Measurements from ENCODE around the gene WDR88.
"Not testable (repeated sequence)": the region's sequence is repeated elsewhere in the genome, so short reads cannot be mapped to it uniquely, and the experiment has no call there.

Gene WDR88, protein sequence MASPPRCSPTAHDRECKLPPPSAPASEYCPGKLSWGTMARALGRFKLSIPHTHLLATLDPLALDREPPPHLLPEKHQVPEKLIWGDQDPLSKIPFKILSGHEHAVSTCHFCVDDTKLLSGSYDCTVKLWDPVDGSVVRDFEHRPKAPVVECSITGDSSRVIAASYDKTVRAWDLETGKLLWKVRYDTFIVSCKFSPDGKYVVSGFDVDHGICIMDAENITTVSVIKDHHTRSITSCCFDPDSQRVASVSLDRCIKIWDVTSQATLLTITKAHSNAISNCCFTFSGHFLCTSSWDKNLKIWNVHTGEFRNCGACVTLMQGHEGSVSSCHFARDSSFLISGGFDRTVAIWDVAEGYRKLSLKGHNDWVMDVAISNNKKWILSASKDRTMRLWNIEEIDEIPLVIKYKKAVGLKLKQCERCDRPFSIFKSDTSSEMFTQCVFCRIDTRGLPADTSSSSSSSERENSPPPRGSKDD
- 0 to 0.14 (median 0.11) reads per million in 3 experiments for total RNA-seq

DNA sequence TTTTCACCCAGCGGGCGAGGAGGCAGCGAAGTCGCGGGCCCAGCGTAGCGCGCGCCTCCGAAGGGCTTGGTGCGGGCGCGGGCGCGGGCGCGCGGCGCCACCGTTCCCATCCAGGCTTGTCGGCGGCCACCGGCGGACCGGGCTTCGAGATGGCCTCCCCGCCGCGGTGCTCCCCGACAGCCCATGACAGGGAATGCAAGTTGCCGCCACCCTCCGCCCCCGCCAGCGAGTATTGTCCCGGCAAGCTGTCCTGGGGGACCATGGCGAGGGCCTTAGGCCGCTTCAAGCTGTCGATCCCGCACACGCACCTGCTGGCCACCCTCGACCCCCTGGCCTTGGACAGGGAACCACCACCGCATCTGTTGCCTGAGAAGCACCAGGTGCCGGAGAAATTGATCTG lies at the start of gene WDR88:
Gene WDR88, plus strand, starts transcription at position 94 of the 400 bp plus-strand sequence. Its CDS starts 56 bp downstream, at position 150.
- DNase-seq = no peak

DNA sequence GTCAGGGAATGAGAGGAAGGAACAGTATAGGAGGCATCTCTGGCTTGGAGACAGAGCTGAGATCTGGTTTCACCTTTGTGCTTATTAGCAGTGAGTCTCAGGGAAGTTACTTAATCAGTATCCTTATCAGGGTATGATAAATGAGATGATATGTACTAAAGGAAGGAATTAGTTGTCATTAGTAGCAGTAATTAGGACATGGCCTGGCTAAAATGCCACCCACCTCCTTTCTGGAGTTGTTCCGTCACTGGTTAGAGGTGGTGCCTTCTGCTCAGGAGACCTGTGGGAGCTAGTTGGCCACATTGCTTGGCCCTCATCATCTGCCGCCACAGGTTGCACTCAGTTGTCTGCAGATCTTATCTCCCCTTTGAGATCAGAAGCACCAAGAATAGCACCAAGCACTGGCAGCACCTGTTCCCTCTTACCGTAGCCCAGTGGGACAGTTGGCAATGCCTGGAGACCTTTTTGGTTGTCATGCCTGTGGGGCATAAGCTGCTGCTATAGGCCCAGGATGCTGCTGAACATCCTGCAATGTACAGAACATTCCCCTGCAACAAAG lies 46.3 kb upstream of the WDR88 start:
- DNase-seq = no peak

DNA sequence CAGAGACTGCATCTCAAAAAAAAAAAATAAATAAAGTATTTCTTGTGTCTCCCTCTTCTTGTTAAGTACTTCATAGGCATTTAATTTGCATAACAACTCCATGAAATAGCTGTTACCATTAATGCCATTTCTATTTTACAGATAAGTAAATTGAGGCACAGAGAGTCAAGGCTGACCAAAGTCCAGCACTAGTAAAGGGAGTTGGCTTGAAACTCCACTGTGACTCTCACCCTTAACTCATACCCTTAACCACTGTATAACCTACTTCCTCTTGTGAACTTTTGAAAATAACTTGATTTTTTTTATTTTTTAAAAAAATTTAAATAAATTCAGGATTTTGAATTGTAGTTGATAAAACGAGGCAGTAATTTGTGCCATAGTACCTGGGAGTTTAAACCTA lies 45.0 kb upstream of the WDR88 start:
- no peak for DNase-seq

DNA sequence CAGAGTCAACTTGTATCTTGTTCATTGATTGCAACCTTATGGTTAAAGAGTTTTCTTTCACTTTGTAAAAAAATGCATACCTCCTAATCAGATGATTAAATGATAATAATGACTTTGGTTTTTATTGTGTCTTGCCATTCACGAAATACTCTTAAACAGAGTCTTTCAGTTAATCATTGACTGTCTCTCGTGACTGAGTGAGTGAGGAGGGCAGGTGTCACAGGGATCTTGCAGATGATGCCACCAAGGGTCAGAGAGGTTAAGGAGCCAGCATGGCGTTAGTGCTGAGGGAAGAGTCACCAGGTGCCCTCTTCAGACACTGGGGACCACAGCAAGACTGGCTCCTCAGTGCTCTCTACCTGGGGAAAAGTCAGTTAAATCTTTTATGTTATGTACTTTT lies 42.9 kb upstream of the WDR88 start:
- DNase-seq = no peak

DNA sequence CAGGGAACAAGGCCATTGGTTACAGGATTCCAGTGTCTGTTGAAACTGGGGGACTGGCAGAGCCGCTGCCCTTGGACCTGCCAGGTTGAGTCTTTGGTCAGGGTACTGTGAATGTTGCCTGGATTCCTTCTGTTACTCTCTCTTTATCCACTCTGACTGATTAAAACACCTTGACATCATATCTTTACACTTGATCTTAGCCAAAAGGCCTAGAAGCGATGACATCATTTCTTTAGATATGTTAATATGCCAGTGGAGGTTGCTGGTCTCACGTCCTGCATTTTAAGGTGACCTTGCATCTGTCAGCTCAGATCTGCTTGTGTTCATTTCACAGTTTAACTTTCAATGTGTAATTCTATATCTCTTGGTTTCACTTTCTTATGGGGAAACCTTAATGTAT lies 41.7 kb upstream of the WDR88 start:
- no peak for DNase-seq

DNA sequence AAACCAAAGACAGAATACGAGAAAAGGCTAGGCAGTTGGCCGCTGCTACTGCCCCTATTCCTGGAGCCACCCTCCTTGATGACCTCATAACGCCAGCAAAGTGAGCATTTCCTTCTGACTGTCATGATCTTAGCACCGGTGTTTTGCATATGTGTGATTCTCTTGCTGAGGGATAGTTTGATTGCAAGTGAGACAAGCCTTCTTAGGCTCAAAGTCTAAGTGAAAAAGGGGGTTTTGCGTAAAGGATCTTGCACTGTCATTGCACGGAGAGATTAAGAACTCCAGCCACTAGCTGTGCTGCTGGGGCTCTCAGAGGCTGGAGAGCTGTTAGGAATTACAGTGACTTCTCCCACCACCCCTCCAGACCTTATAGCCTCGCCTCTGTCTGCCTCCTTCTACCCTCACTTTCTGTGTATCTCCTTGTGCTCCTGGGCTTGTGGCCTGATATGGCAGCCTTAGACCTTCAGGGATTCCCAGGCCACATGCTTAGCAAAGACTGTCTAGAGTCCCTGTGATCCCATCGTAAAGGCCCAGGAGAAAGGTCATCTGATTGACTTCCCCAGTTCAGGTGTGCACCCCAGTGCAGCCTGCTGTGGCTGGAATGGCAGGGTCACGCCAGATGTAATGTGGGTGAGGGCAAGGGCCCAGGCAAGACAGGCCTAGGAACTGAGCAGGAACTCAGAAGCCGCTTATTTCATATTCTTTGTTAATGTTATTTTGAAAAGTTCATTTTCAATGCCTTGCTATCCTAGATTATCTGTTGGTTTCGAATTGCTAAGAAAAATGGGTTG lies 38.3 kb upstream of the WDR88 start:
- DNase-seq = no peak

DNA sequence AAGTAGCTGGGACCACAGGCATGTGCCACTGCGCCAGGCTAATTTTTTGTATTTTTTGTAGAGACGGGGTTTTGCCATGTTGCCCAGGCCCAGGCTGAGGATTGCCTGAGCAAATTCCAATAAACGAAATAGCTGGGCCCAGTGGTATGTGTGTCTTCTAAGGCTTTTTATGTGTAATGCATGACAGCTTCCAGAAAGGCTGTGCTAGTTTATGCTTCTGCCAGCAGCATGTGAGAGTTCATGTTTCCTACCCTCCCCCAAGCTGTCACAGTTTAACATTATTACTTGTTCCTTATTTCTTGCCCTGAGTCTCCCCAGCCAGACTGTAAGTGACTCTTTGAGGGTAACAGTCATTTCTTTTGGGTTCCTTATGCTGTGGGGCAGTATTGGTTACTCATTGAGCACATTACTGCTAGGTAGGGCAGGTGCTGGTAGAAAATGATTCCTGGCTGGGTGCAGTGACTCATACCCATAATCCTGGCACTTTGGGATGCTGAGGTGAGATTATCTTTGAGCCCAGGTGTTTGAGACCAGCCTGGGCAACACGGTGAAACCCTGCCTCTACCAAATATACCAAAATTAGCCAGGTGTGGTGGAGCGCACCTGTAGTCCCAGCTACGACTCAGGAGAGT lies 37.4 kb upstream of the WDR88 start:
- DNase-seq = no peak

DNA sequence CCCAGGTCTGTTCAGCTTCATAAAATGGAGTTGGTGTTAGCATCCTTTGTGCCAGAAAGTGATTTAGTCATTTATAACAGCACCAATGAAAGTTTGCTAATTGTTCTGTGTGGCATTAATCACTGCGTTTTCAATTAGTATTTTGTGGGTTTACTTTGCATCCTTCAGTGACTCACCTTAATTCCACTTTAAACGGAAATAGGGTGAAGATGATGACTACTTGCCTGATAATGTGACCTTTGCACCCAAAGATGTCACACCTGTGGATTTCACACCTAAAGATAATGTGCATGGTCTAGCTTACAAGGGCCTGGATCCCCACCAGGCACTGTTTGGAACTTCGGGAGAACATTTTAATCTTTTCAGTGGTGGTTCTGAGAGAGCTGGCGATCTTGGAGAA lies 35.9 kb upstream of the WDR88 start:
- no peak for DNase-seq

DNA sequence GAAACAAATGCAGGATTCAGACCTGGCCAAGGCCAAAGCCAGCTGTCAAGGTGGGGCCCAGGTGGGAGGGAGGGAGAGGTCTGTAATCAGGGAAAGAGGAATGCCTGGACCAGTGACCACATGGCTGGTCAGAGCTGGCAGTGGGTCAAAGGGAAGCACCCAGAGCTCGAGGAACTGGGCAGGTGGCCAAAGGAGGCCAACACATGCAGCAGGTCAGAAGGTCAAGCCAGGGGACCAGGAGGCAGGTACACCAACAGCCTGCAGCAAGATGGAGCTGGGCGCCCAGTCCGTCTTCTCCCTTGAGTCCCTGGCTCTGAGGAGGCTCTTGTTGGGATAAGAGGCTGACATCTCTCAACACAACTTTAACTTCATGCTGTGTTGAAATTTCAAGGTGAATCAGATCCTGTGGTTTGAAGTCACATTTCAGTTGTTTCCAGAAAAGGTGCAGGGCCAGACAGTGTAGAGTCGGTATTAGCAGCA lies 33.8 kb upstream of the WDR88 start:
- no peak for DNase-seq

DNA sequence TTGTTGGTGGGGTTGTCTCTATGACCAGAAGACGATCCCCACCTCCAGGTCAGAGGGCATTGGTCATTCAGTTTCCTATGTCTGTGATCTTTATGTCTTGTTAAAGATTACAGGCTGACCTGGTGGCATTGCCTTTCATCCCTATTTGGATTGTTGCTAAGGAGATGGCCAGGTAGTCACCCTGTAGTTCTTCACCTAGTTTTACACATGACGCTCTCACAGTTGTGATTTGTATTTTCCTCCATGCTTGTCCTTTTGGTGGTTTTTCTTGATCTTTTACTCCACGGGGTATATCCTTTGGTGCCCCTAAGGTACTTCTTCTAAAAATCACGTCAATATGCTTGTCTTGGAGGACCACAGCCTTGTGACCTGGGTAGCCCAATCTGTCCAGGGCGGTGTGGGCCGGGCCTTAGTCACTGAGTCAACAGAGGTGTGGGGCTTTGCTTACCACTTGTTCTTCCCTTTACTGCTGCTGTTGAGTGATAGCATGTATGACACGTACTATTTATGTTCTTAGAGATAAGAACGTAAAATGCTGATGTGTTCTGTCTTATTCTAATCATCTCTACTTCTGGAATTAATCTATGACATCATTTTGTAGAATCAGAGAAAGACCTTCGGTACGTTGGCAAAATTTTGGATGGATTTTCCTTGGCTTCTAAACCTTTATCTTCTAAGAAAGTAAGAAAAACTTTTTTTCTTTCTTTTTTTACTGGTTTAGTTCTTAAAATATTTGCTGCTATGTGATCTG lies 30.8 kb upstream of the WDR88 start:
- DNase-seq = no peak

DNA sequence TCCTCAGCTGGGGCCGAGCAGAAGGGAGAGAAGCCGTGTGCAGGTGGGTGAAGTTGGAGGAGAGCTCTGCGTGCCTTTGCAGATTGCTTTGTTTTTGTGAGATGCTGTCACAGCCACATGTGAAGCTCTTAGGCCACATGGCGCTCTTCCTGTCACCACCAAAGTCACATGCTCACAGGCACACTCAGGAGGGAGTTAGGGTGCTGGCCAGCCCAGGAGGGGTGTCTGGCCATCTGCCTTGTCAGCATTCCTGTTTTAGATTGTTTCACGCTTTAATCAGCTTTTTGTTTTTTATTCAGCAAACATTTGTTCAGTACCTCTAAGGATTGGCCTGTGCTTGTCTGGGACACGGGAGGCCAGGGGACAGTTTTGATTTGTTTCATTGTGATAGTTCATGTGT lies 29.0 kb upstream of the WDR88 start:
- no peak for DNase-seq

DNA sequence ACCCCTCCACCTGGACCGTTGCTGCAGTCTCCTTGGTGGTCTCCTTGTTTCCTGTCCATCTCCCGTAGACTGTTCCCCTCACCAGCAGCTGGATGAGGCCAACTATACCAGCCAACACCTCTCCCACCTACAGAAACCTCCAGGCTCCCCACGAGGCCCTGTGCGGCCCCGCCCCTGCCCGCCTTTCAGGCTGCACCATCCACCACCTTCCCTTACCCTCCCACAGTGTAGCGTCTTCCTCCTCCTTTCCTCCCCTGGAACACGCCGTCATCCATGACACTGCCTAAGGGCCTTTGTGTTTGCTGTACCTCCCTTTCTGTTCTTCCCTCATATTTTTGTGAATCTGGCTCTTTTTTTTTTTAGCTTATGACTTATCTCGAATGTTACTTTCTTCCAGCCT lies 23.8 kb upstream of the WDR88 start:
- no peak for DNase-seq

DNA sequence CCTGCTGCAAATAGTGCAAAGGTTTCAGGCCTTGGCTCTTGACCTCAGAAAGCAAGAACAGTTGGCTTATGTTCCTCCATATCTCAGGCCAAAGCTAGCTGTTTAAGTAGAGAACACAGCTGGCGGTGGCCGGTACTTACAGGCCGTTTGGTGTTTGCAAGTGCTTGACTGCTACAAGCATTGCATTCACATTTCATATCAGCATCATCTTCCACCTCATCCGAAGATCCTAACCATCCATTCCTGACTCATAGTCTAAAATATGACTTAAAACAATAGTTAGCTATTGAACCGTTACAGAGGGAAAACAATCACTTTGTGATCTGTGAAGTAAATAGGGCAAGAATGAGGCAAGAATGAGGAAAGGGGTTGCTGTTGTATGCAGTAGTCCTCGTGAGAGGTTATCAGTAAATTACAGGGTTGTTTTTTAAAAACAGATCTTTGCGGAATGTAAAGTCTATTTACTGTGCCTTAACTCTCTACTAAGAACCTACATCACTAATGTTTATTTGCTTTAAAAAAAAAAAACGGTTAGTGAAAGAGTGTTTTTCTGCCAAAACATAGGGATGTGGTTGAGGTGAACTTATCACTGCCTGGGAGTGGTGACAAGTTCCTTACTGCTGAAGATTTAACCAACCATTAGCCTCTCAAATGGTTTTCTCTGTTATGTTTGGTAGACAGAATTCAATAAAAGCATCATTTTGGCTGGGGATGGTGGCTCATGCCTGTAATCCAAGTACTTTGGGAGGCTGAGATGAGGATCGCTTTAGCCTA lies 21.6 kb upstream of the WDR88 start:
- no peak for DNase-seq

DNA sequence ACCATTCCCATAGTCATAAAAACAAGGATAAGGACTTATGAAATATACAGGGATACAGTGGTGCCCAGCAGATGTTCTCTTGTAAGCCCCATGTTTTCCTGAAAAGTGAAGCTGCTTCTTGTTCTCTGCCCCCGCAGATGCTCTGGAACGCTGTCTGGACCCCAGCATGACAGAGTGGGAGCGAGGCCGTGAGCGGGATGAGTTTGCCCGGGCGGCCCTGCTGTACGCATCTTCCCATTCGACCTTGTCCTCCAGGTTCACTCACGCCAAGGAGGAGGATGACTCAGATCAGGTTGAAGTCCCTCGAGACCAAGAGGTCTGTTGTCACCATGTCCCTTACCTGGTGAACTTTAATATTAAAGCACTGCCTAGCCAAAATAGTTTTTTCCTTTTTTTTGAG lies 20.3 kb upstream of the WDR88 start:
- DNase-seq = no peak

DNA sequence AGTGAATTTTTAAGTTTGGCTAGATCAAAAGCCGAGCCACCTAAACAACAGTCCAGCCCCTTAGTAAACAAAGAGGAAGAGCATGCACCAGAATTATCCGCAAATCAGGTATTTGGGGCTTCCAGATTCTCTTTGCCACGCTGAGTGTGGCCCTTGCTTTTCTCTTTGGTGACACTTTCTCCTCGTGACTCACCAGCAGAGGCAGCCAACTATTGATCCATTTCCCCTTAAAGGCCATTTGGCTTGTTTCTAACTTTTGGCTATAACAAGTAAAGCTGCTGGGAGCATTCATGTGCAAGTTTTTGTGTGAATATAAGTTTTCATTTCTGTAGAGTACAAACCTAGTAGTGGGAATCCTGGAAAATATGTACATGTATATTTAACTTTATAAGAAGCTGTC lies 17.6 kb upstream of the WDR88 start:
- DNase-seq = no peak

DNA sequence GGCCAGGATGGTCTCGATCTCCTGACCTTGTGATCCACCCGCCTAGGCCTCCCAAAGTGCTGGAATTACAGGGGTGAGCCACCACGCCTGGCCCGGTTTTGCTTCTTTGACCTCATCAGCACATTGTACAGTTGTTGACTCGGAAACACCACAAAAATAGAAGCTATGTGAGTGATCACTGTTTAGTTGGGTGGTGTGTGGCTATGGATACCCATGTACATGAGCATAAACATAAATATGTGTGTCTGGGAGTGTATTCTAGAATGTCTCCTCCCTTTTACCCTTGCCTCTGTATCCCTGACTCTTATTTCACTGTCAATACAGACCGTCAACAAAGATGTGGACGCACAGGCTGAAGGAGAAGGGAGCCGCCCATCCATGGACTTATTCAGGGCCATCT lies 14.4 kb upstream of the WDR88 start:
- no peak for DNase-seq

DNA sequence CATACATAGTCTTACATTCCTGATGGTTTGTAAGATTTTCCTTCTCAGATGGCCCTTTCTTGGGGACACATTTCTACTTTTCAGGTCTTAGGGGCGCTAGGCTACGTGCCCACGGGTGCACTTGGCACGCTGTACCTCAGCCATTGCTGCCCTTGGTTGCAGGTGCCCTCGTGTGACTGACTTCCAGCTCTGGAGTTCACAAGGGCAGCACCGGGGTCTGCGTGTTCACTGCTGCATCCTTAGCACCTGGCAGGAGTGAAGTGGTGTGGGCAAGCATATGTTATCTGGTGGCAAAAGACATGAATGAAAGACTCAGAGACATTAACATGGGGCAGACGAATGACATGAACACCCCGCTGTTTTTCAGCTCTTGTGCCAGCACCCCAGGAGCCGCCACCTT lies 13.3 kb upstream of the WDR88 start:
- no peak for DNase-seq

DNA sequence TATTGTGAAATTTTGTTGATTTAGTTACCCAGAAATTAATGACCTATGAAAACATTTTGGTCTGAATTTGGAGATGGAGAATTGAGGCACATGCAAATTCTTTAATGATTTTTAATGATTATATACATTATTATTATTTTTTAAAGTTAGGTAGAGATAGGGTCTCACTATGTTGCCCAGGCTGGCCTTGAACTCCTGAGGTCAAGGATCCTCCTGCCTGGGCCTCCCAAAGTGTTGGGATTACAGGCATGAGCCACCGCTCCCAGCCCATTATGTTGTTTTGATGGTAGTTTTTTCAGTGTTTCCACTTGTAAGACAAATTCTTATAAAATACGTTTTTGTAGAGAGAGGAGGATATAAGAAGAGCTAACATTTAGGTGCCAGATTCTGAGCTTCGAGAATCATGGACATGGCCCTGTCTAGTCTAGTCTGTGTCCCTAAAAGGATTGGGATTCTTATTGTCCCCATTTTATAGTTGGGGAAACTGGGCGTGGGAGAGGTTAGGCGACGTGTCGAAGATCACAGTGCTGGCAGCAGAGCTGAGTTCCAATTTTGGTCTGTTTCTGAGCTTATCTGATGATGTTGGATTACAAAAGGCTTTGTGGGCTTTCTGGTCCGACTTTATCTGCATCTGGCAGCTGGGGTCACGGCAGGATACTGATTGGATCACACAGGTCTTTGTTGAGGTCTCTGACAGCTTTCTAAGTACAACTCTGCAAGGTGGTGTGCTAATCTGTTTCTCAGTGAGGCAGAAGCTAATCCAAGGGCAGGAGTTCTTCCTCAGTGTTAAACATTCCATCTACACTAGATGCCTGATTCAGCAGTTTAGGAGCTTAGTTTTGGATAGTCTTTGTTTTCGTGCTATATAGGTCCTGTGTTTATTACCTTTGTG lies 7.5 kb upstream of the WDR88 start:
- no peak for DNase-seq

DNA sequence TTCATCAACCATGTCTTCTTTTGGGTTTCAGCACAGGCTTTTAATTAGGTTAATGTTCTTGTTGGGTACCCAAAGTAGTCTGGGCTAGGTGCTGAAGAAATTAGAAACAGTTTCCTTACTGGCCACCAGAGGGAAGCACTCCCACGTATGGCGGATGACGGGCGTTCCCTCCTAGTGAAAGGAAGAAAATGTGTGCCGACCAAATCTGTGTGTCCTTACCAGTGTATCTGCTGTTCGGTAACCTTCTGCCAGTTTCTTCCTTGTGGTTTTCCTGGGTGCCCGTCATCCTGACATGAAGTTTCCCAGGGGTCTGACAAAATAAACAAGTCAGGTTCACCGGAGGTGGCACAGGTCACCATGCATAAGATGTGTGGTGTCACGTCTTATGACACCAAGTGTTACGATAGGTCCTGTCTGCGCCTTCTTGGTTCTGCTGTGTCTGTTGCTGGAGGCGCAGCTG lies 6.0 kb upstream of the WDR88 start:
- peak; percentile 45 for DNase-seq

DNA sequence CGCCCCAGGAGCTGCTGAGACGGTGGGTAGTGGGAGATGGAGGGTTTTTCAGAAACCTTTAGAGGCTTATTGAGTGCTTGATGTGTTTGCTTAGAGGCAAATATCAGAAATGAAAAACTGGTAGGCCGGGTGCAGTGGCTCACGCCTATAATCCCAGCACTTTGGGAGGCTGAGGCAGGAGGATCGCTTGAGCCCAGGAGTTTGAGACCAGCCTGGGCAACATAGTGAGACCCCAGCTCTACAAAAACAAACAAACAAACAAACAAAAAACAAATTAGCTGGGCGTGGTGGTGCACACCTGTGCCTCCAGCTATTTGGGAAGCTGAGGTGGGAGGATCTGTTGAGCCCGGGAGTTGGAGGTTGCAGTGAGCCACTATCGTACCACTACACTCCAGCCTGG lies 5.2 kb upstream of the WDR88 start:
- DNase-seq = not testable (repeated sequence)
